Measurements from ENCODE around the gene SORCS3.

SORCS3 gene

DNA sequence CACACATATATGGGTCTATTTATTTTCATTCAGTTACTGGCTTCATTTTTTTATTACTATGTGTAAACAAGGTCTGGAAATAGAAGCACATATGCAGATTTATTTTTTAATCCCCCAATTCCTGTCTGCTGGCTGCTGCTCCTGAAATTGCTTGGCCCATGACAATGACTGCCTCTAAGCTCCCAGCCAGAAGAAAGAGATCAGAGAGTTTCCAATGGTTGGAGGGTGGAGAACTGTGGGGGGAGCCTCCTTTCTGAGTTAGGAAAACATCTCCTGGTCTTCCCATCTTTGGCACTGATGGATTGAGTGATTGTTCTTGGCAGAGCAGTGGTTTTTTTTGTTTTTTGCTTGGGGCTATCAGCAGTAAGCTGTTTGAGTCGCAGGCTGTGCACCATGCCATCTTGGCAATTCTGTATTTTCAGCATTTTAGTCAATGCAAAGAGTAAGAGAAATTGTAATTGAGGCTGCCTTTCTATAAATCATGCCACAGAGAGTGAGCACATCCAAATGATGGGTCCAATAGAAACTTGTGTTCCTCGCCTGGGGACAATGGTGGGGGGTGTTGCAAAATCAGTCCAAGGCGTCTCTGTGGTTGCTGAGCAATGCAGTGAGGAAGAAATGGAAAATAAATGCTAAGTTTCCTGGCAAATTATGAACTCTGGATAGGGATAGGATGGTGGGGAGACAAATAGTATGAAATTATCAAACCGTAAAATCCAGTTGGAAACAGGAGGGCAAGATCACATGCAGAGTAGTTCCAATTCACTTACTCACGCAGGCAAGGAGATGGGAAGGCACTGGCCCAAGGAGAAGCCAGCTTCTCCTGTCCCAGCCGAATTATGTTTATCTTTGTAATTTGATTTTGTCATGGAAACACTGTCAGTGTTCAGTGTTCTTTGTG is 382.4 kb downstream of the SORCS3 start:
- no peak for DNase-seq (ENCODE audit: low spot score)

DNA sequence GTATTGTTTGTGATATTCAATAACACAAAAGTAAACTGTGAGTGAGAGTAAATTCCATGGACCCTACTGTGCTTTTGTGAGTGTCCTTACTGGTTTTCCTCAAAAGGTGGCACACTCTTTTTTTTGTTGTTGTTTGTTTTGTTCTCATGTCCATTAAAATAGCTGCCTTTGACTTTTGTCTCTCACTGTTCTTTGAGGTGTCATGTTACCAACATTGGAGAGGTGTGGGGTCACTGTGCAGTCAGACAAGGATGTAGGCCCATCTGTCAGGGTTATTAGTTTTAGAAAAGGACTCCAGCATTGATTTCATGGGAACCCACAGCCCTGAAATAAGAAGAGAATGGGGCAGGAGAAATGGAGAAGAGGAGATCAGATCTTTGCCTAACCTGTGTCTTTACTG is 383.1 kb downstream of the SORCS3 start:
- no peak for DNase-seq (ENCODE audit: low spot score)

DNA sequence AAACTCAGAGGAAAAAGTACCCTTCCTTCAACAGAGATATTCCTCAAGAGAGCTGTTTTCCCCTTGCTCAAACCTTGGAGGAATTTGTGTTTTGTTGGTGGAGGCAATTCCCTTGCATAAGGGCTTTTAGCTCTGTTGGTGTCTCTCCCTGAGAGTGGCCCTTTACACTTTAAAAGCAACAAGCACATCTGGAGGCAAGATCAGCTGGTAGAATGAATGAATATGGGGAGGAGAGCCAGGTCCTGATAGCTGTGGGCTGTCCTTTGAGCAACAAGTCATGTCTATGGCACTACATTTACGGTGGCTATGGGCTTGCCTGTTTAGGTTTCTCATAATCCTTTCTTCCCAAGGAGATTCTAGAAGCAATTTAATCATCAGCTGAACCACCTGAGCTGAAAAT is 384.0 kb downstream of the SORCS3 start:
- DNase-seq (ENCODE audit: low spot score), result no peak

DNA sequence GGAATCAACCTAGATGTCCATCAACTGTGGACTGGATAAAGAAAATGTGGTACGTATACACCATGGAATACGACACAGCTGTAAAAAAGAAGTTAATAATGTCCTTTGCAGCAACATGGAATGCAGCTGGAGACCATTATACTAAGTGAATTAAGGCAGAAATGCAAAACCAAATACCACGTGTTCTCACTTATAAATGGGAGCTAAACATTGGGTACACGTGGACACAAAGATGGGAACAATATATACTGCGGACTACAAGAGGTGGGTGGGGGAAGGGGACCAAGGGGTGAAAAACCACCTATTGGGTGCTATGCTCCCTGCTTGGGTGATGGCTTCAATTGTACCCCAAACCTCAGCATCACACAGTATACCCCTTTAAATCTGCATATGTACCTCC is 385.5 kb downstream of the SORCS3 start:
- DNase-seq (ENCODE audit: low spot score), result no peak

DNA sequence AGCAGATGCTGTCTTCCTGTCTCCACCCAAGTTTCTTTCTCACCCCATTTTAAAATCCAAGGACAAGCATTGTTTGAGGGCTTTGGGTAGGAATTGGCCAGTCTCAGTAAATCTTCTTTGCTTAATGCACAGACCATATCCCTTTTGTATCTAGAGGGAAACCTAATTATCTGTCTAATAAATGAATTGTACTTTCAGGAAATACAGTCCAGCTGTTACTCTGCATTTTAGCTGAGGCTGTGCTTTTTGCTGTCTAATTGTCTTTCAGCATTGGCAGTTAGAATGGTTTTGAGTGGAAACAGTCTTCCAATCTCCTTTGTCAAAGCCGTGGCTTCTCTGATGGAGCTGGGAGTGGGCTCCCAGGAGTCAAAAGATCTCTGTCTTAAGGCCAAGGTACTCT is 388.2 kb downstream of the SORCS3 start:
- DNase-seq (ENCODE audit: low spot score), result no peak

DNA sequence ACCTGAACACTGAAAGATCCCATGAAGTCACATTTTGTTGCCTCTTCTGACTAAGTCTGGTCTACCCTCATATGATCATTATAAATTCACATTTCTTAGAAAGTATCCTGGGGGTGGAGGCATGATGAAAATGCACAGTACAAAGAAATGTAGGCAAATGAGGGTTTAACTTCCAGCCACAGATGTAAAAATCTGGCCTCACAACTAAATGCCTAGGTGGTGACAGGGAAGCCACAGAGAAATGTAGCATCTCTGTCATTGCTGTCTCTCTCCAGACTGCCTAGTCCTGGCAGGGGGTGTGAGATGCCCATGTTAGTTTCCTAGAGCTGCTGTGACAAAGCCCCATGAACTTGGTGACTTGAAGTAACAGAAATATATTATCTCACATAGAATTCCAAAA is 395.9 kb downstream of the SORCS3 start:
- no peak for DNase-seq (ENCODE audit: low spot score)

DNA sequence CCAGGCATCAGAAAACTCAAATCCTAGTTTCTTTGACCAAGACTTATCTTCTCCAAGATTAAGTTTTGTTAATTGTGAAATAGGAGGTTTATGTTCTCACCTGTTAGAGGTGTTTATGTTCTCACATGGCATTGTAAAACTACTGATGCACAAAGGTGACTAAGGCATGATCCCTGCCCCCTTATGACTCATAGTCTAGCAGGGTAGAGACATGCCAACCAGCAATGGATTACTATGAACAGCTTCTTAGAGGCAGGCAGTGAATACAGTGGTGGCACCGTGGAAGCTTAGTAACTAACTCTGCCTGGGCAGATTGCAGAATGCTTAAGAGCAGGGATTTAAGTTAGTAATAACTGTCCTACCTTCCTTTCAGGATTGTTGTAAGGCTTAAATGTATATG is 400.9 kb downstream of the SORCS3 start:
- DNase-seq (ENCODE audit: low spot score), result no peak

DNA sequence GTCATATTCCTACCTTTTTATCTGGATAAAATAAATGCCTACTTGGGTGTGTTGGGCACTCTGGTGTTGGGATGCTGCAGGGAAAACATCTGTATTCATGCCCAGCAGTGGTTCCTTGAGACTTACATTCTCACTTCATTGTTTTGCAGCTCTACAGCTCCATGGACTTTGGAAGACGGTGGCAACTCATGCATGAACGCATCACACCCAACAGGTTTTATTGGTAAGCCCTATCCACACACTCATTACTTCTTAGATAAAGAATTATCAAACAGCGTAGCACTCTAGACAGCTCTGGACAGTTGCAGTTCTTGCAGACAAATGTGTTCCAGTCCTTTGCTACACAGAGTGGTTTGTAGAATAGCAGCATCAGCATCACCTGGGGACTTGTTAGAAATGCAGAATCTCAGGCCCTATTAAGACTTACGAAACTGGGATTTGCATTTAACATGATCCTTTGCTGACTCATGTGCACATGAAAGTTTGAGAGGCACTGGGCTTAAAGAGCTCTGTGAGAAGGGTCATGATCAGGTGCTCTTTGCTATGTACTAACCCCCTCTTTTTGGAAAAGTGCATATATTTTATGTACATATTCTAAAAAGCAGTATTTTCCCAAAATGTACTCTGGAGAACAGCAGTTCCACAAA is 401.9 kb downstream of the SORCS3 start:
- no peak for DNase-seq (ENCODE audit: low spot score)

DNA sequence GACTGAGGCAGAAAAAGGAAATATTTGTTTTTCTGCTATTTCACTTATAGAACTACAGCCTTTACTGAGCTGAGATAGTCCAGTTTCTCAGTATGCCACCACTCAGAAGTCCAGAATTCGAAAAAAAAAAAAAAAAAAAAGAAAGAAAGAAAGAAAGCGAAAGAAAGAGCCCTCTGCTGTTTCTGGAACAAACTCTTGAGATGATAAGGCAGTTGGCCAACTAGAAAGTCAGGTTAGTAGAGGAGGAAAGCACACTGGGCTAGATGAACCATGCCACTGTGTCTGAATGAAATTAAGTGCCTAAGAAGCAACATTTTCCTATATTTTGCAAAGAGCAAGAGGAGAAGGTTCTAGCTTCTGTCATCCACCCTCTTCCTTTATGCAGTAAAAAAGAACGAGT is 403.8 kb downstream of the SORCS3 start:
- no peak for DNase-seq (ENCODE audit: low spot score)

DNA sequence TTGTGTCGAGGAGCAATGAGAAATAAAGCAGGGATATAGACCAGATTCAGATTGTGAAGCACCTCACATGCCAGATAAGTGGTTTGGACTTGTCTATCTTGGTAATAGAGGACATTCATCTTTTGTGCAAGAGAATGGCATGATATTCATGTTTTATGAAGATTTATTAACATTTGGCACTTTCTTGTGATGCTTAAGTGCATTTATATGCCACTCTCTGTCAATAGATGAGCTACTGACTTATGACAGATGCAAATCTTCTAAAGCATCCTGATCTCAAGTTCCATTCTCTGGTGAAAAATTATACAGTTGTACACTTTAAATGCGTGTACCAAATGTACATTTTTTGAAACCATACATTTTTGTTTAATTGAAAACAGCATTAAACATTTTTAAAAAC is 415.3 kb downstream of the SORCS3 start:
- DNase-seq (ENCODE audit: low spot score), result no peak

DNA sequence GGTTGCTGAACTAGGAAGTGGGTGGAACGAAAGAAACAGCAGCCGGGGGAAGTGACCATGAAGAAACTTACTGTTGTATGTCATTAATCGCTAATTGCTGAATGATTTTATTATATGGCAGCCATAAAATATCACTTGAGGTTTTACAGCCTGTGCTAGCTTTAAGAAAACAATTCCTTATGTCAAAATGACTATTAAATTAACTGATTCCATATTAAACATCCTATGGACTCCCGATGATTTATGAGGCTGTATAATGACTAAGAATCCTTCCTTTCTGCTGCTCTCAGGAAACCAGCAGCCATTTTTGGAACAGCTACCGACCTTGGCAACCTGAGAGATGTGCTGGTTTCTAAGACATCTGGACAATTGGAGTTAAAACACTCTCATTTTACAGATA is 421.9 kb downstream of the SORCS3 start:
- no peak for DNase-seq (ENCODE audit: low spot score)

DNA sequence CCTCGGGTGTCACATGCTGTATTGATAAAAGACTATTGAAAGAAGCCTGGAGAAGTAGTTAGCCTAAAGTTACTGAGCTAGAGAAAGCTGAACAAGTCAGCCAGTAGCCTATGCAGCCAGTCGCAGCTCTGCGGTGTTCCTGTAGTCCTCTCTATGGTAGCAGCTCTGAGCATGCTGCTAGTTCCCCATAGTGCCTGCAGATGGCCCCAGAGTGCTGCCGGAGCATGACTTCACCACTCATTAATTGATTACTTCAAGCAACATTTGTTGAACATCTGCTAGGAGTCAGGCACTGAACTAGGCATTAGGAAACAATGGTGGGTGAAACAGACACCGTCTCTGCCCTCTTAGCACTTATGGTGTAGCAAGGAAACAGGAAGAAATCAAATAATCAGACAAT is 422.7 kb downstream of the SORCS3 start:
- no peak for DNase-seq (ENCODE audit: low spot score)

DNA sequence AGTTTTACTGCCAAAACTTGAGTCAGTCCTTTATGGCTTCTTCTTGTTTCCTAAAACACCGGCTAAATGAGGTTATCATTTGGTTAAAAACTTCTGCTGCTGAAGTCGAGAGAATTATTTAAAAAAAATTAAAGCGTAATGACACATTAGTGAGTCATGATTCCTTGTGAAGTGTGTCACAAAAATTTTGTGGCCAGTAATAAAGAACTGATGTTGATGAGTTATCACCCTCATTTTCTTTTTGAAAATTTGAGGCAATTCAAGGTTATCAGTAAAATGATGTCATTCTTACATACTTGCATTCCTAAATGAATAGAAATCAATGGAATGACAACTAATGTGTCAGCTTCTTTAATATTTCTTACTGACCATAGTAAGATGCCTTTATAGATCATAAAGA is 427.4 kb downstream of the SORCS3 start:
- no peak for DNase-seq (ENCODE audit: low spot score)

DNA sequence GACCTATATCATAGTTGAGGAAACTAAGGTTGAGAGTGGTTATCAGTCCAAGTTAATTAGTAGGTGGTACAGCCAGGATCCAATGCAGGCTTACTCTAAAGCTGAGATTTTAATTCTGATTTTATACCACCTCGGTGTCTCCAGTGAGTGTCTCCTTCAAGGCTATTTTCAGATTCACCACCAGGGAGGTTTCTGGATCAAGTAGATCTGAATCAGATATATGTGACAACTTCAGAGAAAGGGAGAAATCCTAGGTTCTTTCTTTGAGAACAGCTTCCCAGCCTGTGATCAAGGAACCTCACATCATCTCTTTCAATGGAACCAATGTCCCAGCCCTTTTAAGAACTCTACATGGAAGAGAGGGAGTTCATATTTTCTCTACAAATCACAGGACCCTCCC is 429.2 kb downstream of the SORCS3 start:
- no peak for DNase-seq (ENCODE audit: low spot score)

DNA sequence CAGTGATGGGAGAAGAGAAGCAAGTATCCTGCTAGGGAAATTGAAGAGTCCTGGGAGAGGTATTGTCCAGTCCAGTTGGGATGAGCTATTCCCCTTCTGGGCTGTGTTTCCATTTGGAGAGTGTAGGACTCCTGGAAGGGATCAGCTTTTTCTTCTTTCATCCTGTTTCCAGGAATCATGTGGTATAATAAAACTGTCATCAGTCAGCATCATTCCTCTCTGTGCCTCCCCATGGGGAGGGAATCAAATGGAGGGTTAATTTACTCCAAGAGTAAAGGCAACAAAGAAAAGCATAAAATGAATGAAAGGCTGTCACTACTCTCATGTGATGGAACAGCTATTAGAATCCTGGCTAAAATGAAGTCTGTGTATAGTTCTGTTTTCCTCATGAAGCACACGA is 429.9 kb downstream of the SORCS3 start:
- DNase-seq (ENCODE audit: low spot score), result no peak

DNA sequence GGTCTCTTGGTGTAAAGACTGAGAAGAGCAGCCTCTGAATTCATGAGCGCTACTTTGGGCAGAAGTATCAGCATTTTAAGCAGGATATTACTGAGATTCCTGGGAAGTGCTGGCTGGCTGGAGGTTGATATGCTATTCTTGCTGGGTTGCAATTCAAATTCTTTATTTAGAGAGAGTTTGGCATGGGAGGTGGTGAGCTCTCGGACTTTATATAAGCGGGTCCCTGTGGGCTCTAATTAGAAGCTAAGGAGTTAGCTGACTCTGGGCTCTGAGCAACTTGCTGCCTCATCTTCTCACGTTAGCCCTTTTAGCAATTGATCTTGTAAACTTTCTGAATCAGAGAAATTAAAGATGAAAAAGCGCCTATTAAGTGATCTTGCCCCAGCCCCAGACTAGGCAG is 430.9 kb downstream of the SORCS3 start:
- DNase-seq (ENCODE audit: low spot score), result no peak

DNA sequence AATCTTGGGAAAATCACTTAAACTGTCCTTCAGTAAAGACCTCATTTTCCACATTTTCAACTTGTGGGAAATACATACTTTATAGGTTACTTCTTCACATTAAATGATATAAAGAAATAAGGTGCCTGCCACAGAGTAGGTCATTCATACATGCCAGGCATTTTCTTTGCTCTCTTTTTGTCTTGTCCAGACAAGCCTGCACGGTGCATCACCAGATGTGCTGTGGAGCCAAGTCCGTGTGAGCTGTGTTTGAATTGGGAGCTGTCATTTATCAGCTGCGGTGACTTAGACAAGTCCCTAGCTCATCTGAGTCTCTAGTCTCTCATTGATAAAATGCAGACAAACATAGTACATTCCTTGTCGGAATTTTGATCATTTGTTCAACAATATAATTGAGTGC is 432.9 kb downstream of the SORCS3 start:
- no peak for DNase-seq (ENCODE audit: low spot score)

DNA sequence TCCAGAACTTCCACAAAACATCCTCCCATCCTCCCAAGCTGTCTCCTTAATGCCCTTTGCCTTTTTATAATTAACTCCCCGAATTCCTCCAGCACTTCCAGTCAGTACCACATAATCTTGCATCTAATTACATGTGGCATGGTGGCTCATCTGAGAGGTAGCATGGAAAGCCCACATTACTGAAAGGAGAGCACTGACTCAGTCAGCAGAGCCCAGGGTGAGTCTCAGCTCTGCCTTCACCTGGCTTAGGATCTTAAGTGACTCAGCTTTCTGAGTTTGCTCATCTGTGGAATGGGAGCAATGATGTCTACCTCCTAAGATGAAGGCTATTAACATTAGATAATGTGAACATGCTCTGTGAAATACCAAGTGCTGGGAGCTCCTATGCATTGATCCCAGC is 433.9 kb downstream of the SORCS3 start:
- DNase-seq (ENCODE audit: low spot score), result no peak

DNA sequence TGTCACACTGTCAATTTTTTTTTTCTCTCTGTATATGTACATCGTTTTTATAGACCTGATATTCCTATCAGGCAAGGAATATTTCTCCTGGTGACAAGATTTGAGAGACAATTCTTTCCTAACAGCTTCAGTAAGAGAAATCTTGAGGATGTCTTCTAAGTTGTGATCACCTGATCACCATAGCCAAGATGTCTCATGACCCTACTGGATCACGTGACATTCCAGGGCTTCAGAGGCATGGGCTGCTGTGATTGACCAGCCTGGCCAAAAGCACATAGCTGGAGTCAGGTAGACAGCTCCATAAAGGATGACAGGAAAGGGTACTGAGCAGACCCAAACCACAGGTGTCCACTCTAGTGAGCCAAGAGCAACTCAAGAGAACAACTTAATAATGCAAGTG is 444.9 kb downstream of the SORCS3 start:
- no peak for DNase-seq (ENCODE audit: low spot score)

DNA sequence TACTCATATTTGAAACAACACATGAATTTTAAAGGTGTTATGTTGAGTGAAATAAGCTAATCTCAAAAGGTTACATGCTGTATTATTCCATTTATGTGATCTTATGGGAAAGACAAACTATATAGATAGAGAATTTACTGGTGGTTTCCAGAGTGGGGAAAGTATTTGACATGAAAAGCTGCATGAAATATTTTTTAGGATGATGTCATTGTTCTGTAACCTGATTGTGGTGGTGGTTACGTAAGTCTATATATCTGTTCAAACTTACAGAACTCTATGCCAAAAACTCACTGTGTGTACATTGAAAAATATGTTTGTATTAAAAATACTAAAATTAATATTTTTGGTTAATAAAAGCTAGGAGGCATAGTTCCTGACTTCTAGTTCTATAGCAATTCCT is 453.0 kb downstream of the SORCS3 start:
- no peak for DNase-seq (ENCODE audit: low spot score)

DNA sequence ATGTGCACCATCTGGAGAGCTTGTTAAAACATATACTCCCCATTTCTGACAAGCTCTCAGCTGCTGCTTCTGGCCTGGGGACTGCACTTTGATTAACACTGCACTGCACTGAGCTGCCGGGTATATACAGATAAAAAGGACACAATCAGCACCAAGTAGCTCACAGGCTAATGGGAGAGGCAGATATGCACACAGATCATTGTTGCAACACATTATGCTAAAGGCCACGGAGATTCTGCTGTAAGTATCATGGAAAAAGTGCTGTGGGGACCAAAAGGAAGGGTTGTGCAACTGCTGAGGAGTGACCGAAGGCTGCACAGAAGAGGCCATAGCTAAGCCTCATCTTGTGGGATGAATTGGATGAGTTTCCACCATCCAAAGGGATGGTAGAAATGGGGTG is 455.2 kb downstream of the SORCS3 start:
- DNase-seq (ENCODE audit: low spot score), result no peak

DNA sequence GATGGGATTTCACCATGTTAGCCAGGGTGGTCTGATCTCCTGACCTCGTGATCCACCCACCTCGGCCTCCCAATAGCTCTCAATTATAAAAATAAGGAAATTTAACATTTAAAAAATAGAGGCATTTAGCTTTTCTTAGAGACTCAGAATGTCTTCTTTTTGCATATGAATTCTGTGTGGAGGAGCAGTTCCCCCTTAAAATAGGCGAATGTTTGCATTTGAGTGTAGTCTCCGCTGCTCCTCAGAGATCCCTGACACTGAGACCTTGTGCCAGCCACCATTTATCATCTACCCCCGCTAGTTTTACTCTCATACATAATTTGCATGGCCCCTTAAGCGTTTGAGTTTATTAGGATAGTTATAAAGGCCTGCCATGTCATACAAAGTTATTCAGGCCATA is 461.9 kb downstream of the SORCS3 start:
- no peak for DNase-seq (ENCODE audit: low spot score)

DNA sequence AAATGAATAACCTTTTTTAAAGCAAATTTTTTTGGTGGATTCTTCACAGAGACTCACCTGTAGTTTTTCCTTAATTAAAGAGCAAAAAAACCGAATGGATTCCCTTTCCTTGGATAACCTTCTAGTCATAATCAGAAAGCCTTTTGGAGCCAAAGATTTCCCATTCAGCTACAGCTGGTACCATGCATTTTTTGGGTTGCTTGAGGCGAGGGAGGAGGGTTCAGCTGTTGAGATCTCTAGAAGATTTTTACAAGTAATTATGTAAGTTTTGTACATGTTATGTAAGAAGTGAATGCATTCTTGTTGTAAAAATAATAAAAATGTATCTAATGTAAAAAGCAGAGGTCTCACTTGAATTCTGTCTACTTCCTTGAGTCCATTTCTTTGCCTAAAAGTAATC is 463.2 kb downstream of the SORCS3 start:
- DNase-seq (ENCODE audit: low spot score), result no peak

DNA sequence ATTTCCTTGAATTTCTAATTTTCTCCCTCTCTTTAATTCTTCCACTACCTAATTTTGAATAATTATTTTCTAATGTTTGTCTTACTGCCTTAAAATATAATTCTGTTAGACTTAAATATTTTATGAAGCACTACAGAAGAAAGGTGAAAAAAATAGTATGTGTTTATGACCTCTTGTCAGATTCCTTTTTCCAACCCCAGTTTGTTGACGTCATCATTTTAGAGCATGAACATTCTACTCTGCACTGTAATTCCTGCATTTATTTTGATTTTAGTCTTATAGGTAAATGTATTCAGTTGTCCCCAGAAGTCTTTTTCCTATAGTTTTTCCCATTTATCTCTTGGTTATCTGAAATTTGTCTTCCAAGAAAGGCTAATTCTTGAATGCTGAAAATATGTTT is 468.1 kb downstream of the SORCS3 start:
- DNase-seq (ENCODE audit: low spot score), result no peak

All from AG08396 (cell line).